Eye (tissue), 1 donor: Measurements from ENCODE around the gene ETFRF1.
A peak's percentile ranks its signal among the peaks of the same experiment; 100 is the strongest.

Experiments used
- DNase-seq: peaks from one replicate; pipeline ENCODE4 v3.0.0-alpha.2; 2015

The ETFRF1 gene

GRCh38 chr12:25236190-25236589 lies 41.2 kb downstream of the ETFRF1 start:
- no peak for DNase-seq

GRCh38 chr12:25236626-25237025 lies 41.6 kb downstream of the ETFRF1 start:
- DNase-seq: no peak

- peak; percentile 66 for DNase-seq
These were observed 46.4 kb downstream of the ETFRF1 start for GRCh38 chr12:25241167-25242020.

- no peak for DNase-seq
These were observed 48.1 kb downstream of the ETFRF1 start for GRCh38 chr12:25242981-25243679.

GRCh38 chr12:25243680-25243990 lies 48.6 kb downstream of the ETFRF1 start:
- no peak for DNase-seq

- DNase-seq: no peak
These were observed 50.5 kb downstream of the ETFRF1 start for GRCh38 chr12:25245491-25245890.

GRCh38 chr12:25248137-25248536 lies 53.1 kb downstream of the ETFRF1 start:
- DNase-seq: no peak

GRCh38 chr12:25248732-25249131 lies 53.7 kb downstream of the ETFRF1 start:
- no peak for DNase-seq

GRCh38 chr12:25249931-25250738 lies 55.1 kb downstream of the ETFRF1 start:
- peak; percentile 78 for DNase-seq

GRCh38 chr12:25250744-25251730 lies 56.0 kb downstream of the ETFRF1 start, which contains the start of gene KRAS:
Gene KRAS (minus strand): TSS chr12:25250929.
- peak; percentile 98 for DNase-seq

- no peak for DNase-seq
These were observed 56.7 kb downstream of the ETFRF1 start for GRCh38 chr12:25251769-25252168.

- no peak for DNase-seq
These were observed 57.9 kb downstream of the ETFRF1 start for GRCh38 chr12:25252946-25253345.

GRCh38 chr12:25253371-25254068 lies 58.5 kb downstream of the ETFRF1 start:
- no peak for DNase-seq

GRCh38 chr12:25254271-25254880 lies 59.3 kb downstream of the ETFRF1 start:
- DNase-seq: no peak
